GM23338 (cell line): Measurements from ENCODE around the gene METTL4. TPM values are rescaled to one million over a fixed set of nuclear protein-coding genes. Genes with fewer than 3 reads are reported as not detected.

Experiments
- ATAC-seq: fragments of 200-7000 bp; cut with Tn5 transposase; 3 replicates; pipeline ENCODE4 v1.9.1; 2020
- DNase-seq: peaks from one replicate; pipeline ENCODE4 v3.0.0-alpha.2; 2015; ENCODE audit warnings: low spot score
- H2AFZ ChIP-seq: fragments of 200-600 bp; sonication (generic); 2 replicates; pipeline ENCODE4 v1.8.0; 2016; ENCODE audit warnings: antibody characterized with exemption, mild to moderate bottlenecking, moderate library complexity
- H3F3A ChIP-seq: fragments of 200-600 bp; sonication (generic); replicated peaks from 2 replicates; pipeline ENCODE4 v1.8.0; 2017; ENCODE audit warnings: antibody characterized with exemption, mixed run types, low read depth
- H3K27ac ChIP-seq: fragments of 200-600 bp; sonication (generic); 2 replicates; pipeline ENCODE4 v1.6.1; 2016; ENCODE audit warnings: low read depth
- H3K27me3 ChIP-seq: fragments of 200-600 bp; sonication (generic); 2 replicates; pipeline ENCODE4 v1.8.0; 2016; ENCODE audit warnings: mild to moderate bottlenecking, mixed run types, moderate library complexity; ENCODE audit not compliant: insufficient read depth
- H3K36me3 ChIP-seq: fragments of 200-600 bp; sonication (generic); 2 replicates; pipeline ENCODE4 v1.8.0; 2016; ENCODE audit warnings: mild to moderate bottlenecking; ENCODE audit not compliant: insufficient read depth
- H3K4me1 ChIP-seq: fragments of 200-600 bp; sonication (generic); 2 replicates; pipeline ENCODE4 v1.8.0; 2016; ENCODE audit warnings: mild to moderate bottlenecking, moderate library complexity; ENCODE audit not compliant: insufficient read depth
- H3K4me2 ChIP-seq: fragments of 200-600 bp; sonication (generic); 2 replicates; pipeline ENCODE4 v1.7.1; 2017; ENCODE audit warnings: mixed run types
- H3K4me3 ChIP-seq: fragments of 200-600 bp; sonication (generic); 2 replicates; pipeline ENCODE4 v1.6.1; 2016; ENCODE audit warnings: mixed run types
- H3K79me2 ChIP-seq: fragments of 200-600 bp; sonication (generic); replicated peaks from 2 replicates; pipeline ENCODE4 v1.8.0; 2017; ENCODE audit warnings: mild to moderate bottlenecking; ENCODE audit not compliant: insufficient read depth
- H3K9me2 ChIP-seq: fragments of 200-600 bp; sonication (generic); 2 replicates; pipeline ENCODE4 v1.8.0; 2017; ENCODE audit not compliant: insufficient read depth
- H4K20me1 ChIP-seq: fragments of 200-600 bp; sonication (generic); replicated peaks from 2 replicates; pipeline ENCODE4 v1.8.0; 2017; ENCODE audit warnings: mild to moderate bottlenecking; ENCODE audit not compliant: insufficient read depth
- H3K27ac Mint-ChIP-seq: 2 replicates; pipeline ENCODE4 v1.8.0; 2020; ENCODE audit warnings: inconsistent platforms, mild to moderate bottlenecking, moderate library complexity, mixed read lengths
- H3K27me3 Mint-ChIP-seq: 3 replicates; pipeline ENCODE4 v1.8.0; 2022; ENCODE audit warnings: low read depth, mild to moderate bottlenecking, moderate library complexity, mixed read lengths, inconsistent platforms; ENCODE audit not compliant: insufficient read depth, poor library complexity
- H3K36me3 Mint-ChIP-seq: 3 replicates; pipeline ENCODE4 v1.8.0; 2021; ENCODE audit warnings: low read depth, mild to moderate bottlenecking, inconsistent platforms, moderate library complexity, mixed read lengths
- H3K4me1 Mint-ChIP-seq: 3 replicates; pipeline ENCODE4 v1.8.0; 2020; ENCODE audit warnings: mild to moderate bottlenecking, inconsistent platforms, mixed read lengths
- H3K4me3 Mint-ChIP-seq: 3 replicates; pipeline ENCODE4 v1.8.0; 2021; ENCODE audit warnings: moderate library complexity, mild to moderate bottlenecking, inconsistent platforms, mixed read lengths
- H3K9me3 Mint-ChIP-seq: 3 replicates; pipeline ENCODE4 v1.8.0; 2020; ENCODE audit warnings: moderate library complexity, mild to moderate bottlenecking, inconsistent platforms, mixed read lengths
- CREB1 ChIP-seq: fragments of 250-450 bp; sonication (Bioruptor Pico); IDR thresholded peaks from 2 replicates; pipeline ENCODE4 v1.5.0; 2020; ENCODE audit warnings: low read depth, mild to moderate bottlenecking, moderate library complexity
- CTCF ChIP-seq, 2 experiments: fragments of 200-600 bp in 1 of 2; sonication (generic) in 1 of 2; conservative IDR thresholded peaks; 2 replicates each; pipeline versions ENCODE4 v1.5.1 to v1.6.1; 2016 to 2017; ENCODE audit warnings: antibody characterized with exemption in 2 of 2, low read depth in 2 of 2, mild to moderate bottlenecking in 2 of 2, moderate library complexity in 1 of 2
- EZH2phosphoT487 ChIP-seq: fragments of 200-600 bp; sonication (generic); IDR thresholded peaks from one replicate; pipeline ENCODE4 v1.8.1; 2018; ENCODE audit warnings: antibody characterized with exemption; ENCODE audit not compliant: unreplicated experiment
- JUNB ChIP-seq: IDR thresholded peaks from one replicate; pipeline ENCODE4 v1.6.1; 2016; ENCODE audit warnings: antibody characterized with exemption; ENCODE audit not compliant: unreplicated experiment
- NANOG ChIP-seq: IDR thresholded peaks from 2 replicates; pipeline ENCODE4 v1.6.1; 2016; ENCODE audit warnings: antibody characterized with exemption, borderline replicate concordance
- ZNF462 ChIP-seq: fragments of 250-450 bp; sonication (Bioruptor Pico); IDR thresholded peaks from 2 replicates; pipeline ENCODE4 v1.5.0; 2020; ENCODE audit warnings: mild to moderate bottlenecking, moderate library complexity
- polyA plus RNA-seq: library from polyadenylated mRNA; unstranded; fragments of >200 nt; fragmentation: Nextera tagmentation; extraction: Ambion mirVana; gene quantifications from 2 replicates; pipeline ENCODE4 v1.2.1, GENCODE V29; 2016
- total RNA-seq: library from RNA; depleted of rRNA; stranded (reverse); fragments of >200 nt; shearing (Covaris generic); gene quantifications from 2 replicates; pipeline ENCODE4 v1.2.3, GENCODE V29; 2014

The METTL4 gene
- total and polyA plus RNA-seq, 2 experiments from 2014 or later = 11.9 to 14.9 TPM

GRCh38 chr18:2510416-2510815, 60.9 kb downstream of the METTL4 start:
- Histone ChIP-seq H3K4me1 (no peaks in the 10 kb centered on the region), H3F3A (no peaks in the 10 kb centered on the region), H3K9me2 (no peaks in the 10 kb centered on the region), H3K27me3 (no peaks in the 10 kb centered on the region), H3K4me3 (no peak overlapping the region), H3K27ac (no peak overlapping the region), H2AFZ (no peak overlapping the region), H4K20me1 (no peaks in the 10 kb centered on the region), H3K36me3 (no peaks in the 10 kb centered on the region), H3K4me2 (no peak overlapping the region), H3K79me2 (no peaks in the 10 kb centered on the region)
- H3K36me3 Mint-ChIP-seq = no peaks in the 10 kb centered on the region
- no peaks in the 10 kb centered on the region for H3K9me3 Mint-ChIP-seq
- ATAC-seq (no peak), DNase-seq (no peak)
- H3K4me3 Mint-ChIP-seq = no peak overlapping the region
- H3K4me1 Mint-ChIP-seq = no peaks in the 10 kb centered on the region
- no peak for TF ChIP-seq JUNB
- TF ChIP-seq ZNF462 (CRISPR knock-in tag) = no peak
- no peak for TF ChIP-seq NANOG
- no peak for TF ChIP-seq CREB1
- TF ChIP-seq CTCF (conservative IDR thresholded peaks at IDR 0.05; ENCODE audit: low read depth in 2 of 2) = no peak
- TF ChIP-seq EZH2phosphoT487 = no peak
- no peaks in the 10 kb centered on the region for H3K27me3 Mint-ChIP-seq
- H3K27ac Mint-ChIP-seq = no peak overlapping the region
